Stimulated activated CD4-positive, alpha-beta T cell treated with anti-CD3 and anti-CD28 coated beads, TNF-alpha, amount 100 ng/mL, for 48 hours (primary cell): ENCODE data around the gene ANKS1B.
"Not testable (repeated sequence)": the region's sequence is repeated elsewhere in the genome, so short reads cannot be mapped to it uniquely, and the experiment has no call there.

Source experiments
- DNase-seq, 3 donors: peaks; one replicate each; pipeline ENCODE4 v3.0.0-alpha.2; 2020; ENCODE audit warnings: low read depth in 3 of 3

The ANKS1B gene

DNA sequence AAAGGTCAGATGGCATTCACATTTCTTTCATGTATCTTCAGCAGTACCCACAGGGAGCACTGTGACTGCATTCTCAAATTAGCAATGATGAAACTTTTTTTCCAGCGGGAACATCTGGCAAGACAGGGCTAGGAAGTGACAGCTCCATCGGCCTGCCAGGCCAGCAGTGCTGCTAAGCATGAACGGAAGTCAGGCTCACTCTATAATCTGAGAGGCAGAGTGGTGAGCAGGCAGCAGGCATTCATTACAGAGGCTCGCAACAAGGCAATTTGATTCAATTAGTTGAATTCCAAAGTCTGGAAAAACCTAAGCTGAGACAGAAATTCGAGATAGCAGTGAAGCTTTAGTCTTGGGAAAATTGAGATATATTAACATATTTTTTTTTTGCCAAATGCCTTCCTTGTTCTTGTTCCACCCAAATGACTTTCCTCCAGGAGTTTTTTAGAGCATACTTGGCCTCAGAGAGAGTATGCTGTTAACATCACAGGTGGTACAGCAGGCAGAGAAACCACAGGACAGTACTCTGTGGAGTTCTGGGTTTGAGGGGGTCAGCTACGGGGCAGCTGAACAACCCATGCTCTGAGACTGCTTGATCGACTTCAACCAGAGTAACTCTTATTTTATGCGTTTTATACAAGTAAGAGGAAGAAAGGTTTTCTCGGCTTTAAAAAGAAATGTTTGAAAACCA lies 924.8 kb downstream of the ANKS1B start:
- DNase-seq, result no peak

DNA sequence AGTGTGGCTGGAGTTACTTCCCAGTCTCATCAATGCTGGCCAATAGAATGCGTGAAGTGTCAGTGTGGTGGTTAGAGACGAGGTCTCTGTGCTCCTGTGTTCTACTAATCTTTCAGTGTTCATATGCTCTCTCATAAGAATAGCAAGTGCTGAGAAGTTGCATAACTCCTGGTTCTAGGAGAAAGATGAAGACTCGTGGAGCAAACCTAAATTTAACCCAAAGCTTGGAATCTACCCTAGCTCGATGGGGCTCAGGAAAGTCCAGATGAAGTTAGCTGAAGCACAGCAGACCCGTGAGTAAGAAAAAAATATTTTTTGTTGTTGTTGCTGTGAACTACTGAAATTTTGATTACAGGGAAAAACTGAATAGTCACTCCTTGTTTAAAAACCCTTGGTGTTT lies 927.1 kb downstream of the ANKS1B start:
- no peak for DNase-seq

DNA sequence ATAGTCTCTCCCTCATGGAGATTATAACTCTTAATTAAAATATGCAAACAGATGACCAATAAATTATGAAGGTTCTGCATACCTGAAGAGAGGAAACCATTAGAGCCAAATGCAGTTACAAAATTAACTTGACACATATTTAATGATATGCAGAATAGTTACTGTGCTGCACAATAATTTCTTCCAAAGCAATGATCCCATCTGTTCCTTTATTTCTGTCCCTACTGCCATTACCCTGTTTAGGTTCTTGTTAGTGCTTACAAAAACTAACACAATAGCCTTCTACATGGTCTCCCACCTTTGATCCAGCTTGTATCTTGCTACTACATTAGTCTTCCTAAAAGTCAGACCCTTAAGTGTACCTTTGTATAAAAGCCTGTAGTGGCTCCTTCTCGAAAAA lies 928.5 kb downstream of the ANKS1B start:
- DNase-seq, result no peak

DNA sequence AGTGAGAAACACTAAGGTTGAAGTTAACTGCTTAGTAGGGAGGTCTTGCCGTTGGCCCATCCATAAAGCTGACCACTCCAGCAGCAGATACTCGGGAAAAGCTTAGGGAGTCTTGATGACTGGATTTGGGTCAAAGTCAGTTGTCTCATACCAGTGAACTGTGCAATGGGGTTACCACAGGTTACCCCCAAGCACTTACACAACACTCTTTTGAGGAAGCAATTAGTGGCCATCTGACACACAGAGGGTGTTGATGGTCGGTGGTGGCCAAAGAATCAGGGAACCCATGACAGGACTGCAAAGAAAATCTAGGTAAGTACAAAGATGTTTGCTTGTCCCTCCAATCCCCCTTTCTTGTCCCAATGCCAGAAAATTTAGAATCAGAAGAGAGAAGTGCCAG lies 929.4 kb downstream of the ANKS1B start:
- DNase-seq, result no peak

DNA sequence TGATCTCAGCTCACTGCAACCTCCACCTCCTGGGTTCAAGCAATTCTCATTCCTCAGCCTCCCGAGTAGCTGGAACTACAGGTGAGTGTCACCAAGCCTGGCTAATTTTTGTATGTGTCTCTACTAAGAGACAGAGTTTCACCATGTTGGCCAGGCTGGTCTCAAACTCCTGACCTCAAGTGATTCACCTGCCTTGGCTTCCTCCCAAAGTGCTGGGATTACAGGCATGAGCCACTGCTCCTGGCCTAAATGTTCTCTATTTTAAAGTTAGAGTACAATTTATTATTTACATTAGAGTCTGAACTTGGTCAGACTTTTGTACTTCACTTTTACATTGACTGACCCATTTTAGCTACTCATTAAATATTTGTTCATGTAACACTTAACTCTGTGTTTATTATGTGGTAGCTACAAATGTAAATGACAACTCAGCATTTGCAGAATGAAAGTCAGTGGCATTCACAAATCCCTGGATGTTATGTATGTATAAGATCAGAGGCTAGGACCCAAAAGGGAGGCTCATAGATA lies 930.1 kb downstream of the ANKS1B start:
- no peak for DNase-seq

DNA sequence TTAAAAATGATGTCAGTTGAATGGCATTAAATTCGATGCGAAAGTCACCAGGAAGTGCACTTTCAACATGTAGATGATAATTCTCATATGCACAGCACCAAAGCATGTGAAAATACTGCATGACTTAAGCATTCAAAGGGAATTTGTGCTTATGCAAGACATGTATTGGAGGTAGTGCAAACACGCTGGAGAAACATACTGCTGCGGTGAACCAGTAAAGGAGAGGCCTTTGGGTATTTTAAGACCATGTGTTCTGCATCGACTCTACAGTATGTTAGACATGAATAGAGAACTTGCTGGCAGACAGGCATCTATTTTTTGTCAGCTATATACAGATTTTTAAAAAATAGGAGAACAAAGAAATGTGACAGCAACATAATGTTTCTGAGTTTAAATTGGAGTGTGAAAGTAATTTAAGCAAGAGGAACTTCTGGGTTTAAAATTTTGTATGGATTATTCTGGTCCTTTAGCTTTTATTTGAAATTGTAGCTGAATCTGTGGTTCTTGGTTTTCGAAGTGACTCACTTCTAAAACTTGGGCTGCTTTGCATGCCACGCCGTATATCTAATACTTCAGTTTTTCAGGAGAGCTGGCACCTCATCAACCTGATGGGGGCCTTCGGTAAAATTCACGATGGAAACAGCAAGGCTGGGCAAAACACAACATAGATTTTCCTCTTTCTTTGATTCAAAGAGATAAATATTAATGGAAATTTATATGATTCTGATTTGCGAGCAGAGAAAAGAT lies 930.9 kb downstream of the ANKS1B start:
- DNase-seq, result no peak

DNA sequence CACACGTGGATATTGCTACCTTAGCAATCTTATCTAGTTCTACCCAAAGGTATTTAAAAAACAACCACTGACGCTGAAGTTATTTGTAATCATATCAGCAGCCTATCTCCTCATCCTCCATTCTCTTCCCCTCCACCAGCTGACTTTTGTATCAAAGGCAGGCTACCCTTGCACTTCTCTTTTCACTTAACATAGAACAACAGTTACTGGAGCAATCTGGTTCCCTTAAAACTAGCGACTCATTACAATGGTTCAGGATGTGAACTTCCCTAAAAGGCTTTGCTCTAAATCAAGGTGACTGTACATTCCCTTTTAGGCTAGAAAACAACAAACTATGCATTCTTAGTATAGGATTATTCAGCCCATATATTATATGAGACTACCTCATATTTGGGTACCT lies 935.0 kb downstream of the ANKS1B start:
- DNase-seq, result no peak

DNA sequence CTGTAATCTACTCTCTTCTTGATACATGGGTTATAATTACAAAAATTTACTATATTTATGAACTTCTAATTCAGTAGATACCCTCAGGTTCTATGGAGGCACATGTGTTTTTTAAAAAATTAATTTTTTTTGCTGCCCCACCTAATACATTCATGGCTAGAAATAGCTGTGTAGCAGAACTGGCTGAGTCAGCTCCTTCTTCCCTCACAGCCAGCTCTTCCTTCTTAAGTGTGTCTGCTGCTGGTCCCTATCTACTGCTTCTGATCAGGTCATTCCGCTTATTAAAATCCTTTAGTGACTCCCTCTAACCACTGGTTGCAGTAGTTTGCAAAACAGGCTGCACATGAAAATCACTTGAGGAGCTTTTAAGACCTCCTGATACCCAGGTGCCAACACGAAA lies 939.6 kb downstream of the ANKS1B start:
- DNase-seq, result no peak

DNA sequence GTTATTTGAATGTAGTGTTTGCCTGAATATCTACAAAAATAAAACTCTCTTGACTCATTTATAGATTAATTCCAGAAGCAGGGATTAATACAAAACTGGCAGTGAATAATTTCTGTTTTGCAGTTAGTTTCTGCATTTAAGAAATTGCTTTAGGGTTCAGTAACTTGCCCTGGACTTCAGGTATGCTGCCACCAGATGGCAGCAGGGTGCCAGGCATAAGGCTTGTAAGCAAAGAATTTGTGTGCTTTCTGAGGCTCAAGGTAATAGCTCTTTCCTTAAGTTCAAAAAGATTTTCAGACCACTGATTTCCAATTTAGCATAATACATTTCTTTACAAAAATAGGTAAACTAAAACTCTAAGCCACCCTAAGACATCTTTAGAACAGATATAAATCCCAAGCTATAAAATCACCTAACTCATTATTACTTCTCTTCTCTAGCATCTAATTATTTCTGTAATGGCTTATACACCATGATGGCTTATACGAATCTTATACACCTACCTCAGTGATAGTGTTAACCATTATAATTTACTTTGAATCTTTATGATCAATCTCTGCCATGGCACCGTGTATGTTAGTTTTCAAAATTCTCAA lies 941.3 kb downstream of the ANKS1B start:
- DNase-seq, result peak; percentile 4 to 20 (median 15)

DNA sequence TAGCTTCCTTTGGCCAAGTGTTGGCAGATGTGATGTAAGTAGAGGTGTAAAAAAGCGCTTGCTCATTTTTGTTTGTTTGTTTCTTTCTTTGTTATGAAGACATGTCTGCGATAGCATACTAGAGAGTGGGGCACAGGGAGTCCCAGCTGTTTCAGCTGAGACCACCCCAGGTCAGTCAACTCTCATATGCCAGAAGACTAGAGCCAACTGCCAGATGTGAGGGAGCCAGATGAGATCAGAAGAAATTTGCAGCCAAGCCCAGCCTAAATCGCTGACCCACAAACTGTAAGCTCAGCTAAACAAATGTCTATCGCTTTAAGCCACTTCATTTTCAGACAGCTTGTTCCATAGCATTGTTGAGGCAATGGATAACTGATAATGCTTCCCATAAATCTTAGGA lies 942.5 kb downstream of the ANKS1B start:
- DNase-seq, result no peak

DNA sequence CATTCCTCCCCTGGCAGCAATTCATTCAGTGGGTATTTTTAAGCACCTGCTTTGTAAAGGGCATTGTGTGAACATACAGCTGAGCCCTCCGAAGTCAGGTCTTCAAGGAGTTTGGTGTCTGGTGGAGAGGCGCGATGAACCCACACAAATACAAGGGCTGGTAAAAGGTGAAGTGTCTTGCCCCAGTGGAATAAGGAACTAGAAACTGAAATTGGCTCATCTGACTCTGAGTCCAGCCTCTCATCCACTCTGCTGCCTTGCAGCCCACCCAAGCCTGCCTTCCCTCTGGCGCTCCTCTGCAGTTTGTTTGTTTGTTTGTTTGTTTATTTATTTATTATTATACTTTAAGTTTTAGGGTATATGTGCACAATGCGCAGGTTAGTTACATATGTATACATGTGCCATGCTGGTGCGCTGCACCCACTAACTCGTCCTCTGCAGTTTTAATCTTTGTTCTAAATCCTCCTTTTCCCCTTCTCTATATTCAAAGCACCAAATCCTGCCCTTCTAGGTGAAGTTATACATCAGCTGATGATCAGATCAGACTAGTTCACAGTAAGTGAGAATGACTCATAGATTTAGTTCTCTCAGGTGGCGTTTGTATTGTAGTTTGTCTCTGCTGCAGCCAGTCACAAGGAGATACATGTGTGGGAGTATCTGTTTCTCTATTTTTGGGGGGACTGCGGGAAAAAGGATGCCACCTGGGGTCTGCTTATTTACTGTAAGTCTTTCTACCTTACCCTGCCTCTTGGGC lies 945.2 kb downstream of the ANKS1B start:
- DNase-seq, result no peak

DNA sequence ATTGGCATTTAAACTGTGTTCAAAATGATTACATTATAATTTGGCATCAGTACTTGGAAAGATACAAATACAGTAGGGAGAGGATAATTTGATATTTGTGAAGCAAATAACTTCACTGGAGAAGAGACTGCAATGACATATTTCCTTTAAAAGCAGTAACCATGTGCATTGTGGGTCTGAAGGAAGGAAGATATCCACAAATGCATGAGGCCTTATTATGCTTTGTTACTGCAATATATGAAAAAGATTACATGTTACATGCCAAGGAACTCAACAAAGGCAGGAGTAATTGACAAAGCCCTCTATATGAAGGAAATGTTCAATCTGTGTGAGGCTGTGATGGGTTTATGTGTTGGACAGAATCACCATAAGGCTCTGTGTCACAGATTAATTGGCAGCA lies 948.2 kb downstream of the ANKS1B start:
- DNase-seq, result no peak

DNA sequence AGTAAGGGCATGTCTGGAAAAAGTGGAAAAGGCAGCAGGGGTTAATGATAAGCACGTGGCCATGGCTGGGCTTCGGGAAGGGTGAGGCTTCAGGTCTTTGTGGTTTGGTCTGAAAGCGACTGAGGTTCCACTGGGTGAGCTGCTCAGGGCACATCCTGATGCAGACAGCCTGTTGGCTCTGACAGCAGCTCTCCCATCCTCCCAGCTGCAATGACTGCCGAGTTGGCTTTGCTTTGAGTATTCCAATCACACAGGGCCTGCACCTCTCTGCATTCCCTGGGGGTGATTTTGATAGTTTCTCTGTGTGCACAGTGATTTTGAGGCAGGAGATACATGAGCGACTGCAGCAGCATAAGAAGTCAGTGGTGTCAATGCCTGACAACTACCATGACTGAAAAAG lies 948.9 kb downstream of the ANKS1B start:
- DNase-seq, result no peak

DNA sequence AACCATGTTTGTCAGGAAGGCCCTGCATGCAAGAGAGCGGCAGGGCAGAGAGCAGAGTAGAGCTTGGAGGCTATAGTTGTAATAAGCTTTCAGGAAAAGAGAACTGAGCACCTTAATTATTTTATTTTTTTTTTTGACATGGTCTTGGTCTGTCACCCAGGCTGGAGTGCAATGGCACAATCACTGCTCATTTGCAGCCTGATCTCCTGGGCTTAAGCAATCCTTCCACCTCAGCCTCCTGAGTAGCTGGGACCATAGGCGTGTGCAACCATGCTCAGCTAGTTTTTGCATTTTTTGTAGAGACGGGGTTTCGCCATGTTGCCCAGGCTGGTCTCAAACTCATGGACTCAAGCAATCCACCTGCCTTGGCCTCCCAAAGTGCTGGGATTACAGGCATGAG lies 950.5 kb downstream of the ANKS1B start:
- not testable (repeated sequence) for DNase-seq

DNA sequence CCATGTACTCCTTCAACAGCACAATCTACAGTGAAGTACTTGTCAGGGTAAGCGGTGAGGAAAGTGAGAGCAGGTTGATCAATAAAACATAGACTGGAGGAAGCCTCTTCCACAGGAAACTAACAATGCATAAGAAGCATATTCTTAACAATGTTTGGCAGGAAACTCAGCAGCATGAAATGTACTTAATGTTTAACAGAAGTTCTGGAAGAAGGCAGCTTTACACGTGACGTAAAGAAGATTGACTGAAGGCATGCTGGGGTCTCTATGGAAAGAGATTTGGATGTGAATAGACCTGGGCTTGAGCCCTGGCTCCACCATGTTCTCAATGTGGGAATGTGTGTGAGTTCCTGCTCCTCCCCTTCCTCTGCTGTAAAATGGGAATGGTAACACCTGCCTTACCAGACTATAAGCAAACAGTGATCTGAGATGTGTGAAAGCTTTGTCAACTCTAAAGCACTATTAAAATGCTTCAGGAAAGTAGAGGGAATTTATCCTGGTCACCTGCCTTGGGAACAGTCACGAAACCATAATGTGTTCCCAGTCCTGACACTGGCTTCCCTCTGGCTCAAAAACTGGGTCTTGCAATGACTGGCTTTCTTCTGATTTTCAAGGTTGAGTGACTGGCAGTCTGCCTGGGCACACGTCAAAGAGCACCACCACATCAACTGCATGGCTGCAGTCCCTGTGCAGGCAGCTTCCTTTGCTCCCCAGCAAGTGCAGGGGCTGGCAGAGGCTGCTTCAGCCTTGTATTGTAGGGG lies 955.0 kb downstream of the ANKS1B start:
- DNase-seq, result no peak

DNA sequence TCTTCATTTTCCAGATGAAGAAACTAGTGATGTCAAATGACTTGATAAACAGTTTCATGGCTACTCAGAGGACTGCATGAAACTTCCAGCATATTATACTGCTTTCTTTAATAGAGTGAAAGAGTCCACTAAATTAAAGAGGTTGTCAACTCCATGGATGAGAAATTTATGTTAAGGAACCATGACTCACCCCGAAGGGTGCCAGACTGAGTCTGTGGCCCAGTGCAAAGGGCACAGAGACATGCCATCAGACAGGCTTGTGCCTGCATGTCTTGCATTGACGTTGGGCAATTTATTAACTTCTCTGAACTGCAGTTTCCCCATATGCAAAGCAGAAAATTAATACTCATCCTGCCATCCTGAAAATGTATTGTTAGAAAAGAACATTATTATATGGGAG lies 957.3 kb downstream of the ANKS1B start:
- no peak for DNase-seq

DNA sequence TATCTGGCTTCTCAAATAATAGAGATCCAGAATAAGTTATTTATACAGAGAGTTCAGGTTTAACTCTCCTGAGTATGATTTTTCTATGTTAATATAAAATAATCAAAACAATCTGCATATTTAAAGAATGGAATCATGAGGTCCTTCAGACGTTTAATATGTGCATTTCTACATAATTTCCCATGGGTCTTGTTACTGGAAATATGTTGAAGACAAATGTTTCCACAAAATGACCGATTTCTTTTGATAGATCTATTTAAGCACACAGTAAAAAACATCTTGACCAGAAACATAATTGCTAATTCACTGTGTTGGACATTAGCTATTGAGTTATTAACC lies 957.7 kb downstream of the ANKS1B start:
- no peak for DNase-seq

DNA sequence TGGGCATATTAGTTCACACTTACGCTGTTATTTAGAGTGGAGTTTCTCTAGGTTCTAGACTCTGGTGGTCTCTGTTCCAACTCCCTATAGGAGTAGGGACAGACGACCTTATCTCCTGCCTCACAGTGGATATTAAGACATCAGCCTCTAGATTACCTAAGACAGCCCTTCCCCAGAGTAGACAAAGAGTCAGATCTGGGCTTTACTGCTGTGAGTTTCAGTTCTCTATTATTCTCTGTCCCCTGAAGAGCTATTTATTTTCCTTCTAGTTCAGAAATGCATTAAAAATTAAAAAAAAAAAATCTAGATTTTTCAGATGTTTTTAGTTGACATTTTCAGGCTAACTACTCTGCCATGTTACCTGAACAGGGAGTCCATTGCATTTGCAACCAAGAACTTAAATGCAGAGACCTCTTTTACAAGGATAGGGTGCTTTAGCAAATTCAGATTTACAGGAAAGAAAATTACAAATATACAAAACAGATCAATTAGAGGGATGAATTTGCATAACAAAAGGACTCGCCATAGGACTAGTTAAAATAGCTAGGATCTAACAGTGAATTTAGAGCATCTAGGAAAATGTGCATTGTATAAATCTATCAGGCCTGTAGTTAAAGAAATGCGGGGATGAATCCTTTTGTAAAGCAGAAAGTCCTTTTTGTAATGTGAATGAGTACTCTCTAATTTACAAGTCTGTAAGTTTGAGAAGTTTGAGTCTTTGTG lies 958.2 kb downstream of the ANKS1B start:
- no peak for DNase-seq

DNA sequence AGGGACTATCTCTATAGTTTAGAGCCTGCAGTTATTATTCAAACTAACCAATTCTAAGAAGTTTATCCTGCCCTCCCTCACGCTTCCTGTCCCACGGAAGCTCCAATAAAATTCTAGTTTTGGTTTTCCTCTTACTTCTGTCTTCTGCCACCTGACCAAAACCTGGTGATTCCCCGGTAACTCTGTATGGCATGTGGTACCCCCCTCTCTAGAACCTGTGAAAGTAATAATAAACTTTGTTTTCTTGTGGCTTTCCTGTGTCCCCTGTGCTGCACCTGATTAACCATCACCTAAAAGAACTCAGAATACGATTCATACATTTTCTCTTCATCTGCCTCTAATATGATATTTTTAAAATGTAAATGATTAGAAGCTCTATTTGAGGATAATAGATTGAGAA lies 959.9 kb downstream of the ANKS1B start:
- DNase-seq, result no peak

DNA sequence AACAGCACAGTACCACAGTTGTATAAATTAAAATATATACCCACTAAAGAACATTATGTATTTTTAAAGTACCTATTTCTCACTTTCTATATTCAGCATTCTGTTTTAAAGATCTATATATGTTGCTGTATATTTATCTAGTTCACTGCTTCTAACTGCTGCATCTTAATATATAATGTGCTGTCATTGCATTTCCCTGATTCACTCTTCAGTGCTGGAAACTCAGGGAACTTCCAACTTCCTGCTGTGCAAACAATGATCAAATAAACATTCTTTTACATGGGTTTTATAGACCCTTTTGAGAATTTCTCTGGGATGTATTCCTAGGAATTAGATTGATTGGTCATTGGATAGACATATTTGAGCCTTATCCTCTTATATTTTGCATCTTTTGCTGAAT lies 960.5 kb downstream of the ANKS1B start:
- no peak for DNase-seq

DNA sequence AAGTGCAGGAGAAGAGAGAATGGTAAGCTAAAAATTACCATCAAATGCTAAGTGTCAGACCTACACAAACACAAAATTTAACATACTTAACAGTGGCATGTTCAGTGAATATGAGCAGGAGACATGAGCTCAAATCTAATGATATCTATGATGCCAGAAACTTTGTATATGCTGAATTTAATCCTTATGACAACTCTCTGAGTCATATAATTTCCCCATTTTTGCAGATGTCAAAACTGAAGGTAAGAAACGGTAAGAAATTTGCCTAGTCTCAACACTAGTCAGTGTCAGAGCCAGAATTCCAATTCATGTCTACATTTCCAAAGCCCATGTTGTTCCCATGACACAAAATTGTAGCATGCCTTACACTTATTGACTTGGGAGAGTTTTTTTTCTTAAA lies 963.9 kb downstream of the ANKS1B start:
- DNase-seq, result no peak
